HG02973 (cell line): ENCODE data around the gene OLFM1.

Source experiments
- ATAC-seq: cut with Tn5 transposase; IDR thresholded peaks from one replicate; pipeline ENCODE4 v1.9.1; 2021; ENCODE audit warnings: moderate library complexity; ENCODE audit not compliant: unreplicated experiment

OLFM1 gene

GRCh38 chr9:135087489-135087792 lies at the start of gene OLFM1:
Gene OLFM1, plus strand, starts transcription at chr9:135087668. Its CDS starts 322 bp downstream, at chr9:135087990.
- no peak for ATAC-seq

- ATAC-seq = no peak
These were observed 49.1 kb upstream of the OLFM1 start for GRCh38 chr9:135038331-135038730.

- no peak for ATAC-seq
These were observed 48.6 kb upstream of the OLFM1 start for GRCh38 chr9:135038826-135039225.

- ATAC-seq = no peak
These were observed 48.1 kb upstream of the OLFM1 start for GRCh38 chr9:135039266-135039870.

- ATAC-seq = no peak
These were observed 47.4 kb upstream of the OLFM1 start for GRCh38 chr9:135039916-135040645.

GRCh38 chr9:135040892-135041291 lies 46.6 kb upstream of the OLFM1 start:
- no peak for ATAC-seq

- ATAC-seq = no peak
These were observed 44.1 kb upstream of the OLFM1 start for GRCh38 chr9:135043345-135043744.

GRCh38 chr9:135045264-135045927 lies 42.1 kb upstream of the OLFM1 start:
- no peak for ATAC-seq

- no peak for ATAC-seq
These were observed 41.3 kb upstream of the OLFM1 start for GRCh38 chr9:135045928-135046738.

- no peak for ATAC-seq
These were observed 40.6 kb upstream of the OLFM1 start for GRCh38 chr9:135046739-135047350.

GRCh38 chr9:135047521-135047920 lies 39.9 kb upstream of the OLFM1 start:
- ATAC-seq = no peak

GRCh38 chr9:135048046-135048757 lies 39.3 kb upstream of the OLFM1 start:
- no peak for ATAC-seq

GRCh38 chr9:135048758-135049444 lies 38.6 kb upstream of the OLFM1 start:
- no peak for ATAC-seq

GRCh38 chr9:135049460-135049859 lies 38.0 kb upstream of the OLFM1 start:
- no peak for ATAC-seq

GRCh38 chr9:135050072-135050990 lies 37.1 kb upstream of the OLFM1 start:
- ATAC-seq = no peak

- no peak for ATAC-seq
These were observed 36.0 kb upstream of the OLFM1 start for GRCh38 chr9:135051316-135052038.

GRCh38 chr9:135053133-135053532 lies 34.3 kb upstream of the OLFM1 start:
- ATAC-seq = no peak

- ATAC-seq = no peak
These were observed 32.3 kb upstream of the OLFM1 start for GRCh38 chr9:135055181-135055580.
